Activated naive CD4-positive, alpha-beta T cell (primary cell): ENCODE results near the gene ITPA.

Source experiments
- DNase-seq, 4 experiments: peaks; one replicate each; lab custom pipeline; 2025; lab: John Stamatoyannopoulos, UW

ITPA gene

DNA sequence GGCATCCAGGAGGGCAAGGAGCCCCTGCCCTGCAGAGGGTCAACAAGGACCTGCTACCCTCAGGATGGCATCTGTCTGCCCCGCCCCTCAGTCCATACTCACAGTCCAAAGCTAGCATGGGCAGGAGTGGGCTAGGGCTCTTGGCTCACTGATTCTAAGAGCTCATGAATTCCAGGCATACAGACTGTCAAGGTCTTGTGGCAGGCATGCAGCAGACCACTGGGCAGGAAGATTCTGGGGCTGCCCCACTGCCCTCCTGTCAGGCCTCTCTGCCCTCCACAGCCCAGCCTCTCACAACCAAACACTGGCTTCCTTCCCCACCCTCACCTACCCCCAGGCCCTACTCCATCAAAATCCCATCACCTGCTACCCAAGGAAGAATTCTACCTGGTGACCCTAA is 35.3 kb downstream of the ITPA start:
- no peak for DNase-seq

DNA sequence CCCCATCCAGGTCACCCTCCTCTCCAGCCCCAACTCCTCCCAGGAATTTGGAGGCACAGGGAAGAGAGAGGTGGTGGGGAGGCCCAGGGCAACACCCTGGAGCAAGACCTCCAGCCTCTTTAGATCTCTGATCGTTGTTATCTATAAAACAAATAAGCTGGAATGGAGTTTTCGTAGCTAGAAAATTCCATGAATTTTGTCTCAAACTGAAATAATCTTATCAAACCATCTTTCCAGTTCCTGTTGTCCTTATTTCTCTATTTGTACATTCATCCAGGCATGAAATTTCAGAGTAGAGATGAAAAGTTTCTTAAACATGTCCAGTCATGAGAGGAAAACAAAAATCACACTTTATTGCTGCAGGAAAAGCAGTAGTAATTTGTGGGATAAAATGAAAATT is 35.9 kb downstream of the ITPA start:
- DNase-seq = no peak

DNA sequence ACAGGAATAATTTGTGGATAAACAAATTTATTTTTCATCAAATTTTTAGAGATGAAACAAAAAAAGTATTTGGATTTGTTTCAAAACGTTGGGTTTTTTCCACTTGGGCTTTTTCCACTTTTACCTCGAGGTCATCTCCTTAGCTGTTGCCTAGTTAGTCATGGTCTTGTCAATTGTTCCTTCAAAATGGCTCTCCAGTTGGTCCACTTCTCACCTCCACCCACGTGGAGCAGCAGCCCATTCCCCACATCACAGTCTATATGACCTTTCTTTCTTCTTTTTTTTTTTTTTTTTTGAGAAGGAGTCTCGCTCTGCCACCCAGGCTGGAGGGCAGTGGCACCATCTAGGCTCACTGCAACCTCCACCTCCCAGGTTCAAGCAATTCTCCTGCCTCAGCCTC is 36.4 kb downstream of the ITPA start:
- DNase-seq = no peak

DNA sequence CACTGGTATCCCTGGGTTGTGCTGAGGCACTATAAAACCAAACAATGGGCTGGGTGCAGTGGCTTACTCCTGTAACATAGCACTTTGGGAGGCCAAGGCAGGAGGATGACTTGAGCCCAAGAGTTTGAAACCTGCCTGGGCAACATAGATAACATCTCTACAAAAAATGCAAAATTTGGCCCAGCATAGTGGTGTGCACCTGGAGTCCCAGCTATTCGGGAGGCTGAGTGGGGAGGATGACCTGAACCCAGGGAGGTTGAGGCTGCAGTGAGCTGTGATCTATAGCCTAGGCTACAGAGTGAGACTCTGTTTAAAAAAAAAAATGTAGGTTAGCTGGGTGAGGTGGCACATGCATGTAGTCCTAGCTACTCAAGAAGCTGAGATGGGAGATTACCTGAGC is 37.4 kb downstream of the ITPA start:
- no peak for DNase-seq

DNA sequence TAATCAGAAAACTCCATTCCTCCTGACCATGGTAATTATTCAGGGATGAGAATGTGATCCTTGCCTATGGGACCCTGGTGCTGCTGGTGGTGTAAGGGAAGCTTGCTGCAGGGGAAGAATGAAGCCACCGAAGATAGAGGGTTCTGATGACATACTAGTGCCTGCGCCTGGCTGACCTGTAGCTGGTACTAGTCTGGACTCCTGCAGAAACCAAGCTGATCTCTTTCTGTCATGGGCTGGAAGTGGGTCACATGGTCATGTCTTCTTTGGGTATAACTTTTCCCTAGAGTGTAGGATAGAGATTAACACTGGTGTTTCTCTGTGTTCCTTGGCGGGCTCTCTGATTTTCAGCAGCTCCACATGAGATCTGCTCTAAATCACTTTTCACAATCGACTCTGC is 38.3 kb downstream of the ITPA start:
- no peak for DNase-seq

DNA sequence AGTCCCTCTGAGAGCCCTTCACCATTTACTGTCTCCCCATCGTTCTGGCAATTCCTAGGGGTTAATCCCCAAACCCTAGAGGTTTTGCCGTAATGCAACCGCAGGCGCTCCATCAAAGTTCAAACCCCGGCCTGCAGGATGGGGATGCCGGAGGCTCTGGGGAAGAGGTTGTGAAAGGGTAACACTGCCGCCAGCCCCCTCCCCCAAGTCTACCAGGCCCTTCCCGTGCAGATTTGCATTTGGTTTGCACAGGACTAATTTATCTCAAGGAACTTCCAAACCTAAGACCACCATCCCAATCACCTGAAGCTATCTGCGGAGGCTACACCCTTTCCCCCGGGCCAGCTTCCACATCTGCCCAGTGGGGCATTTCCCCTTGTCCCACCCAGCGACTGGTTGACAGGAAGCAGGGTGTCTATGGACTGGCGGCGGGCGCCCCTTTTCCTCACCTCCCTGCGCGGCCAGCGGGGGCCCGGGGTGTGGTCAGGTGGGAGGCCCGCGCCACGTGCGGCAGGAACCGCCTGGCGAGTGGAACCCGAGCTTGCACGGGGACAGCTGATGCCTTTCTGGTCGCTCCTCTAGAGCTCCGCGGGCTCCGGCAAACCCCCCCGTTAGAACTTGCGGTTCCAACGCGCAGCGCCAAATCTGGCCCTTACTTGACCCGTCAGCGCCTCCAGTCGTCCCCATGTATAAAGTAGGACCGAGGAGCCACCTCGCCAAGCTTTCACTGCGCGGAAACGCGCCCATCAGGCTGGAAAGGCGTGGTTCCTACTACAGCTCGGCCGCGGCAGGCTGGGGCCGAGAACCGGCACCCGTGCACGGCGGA is 39.1 kb downstream of the ITPA start:
- no peak for DNase-seq

DNA sequence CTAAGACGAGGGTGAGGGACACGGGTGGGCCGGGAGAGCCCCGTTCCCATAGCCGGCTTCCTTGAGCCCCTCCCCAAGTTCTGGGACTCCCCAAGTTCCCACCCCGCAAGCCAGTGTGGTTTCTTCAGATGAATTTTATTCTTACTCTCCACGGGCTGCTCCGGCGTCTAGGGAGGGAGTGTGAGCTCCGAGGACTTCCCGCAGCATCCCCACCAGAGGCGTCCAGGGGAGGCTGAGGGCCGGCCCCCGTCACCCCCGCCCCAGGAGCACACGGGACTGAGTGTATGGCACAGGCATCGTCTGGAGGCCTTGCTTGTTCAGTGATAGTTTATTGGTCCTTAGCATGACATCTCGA is 39.7 kb downstream of the ITPA start:
- no peak for DNase-seq

DNA sequence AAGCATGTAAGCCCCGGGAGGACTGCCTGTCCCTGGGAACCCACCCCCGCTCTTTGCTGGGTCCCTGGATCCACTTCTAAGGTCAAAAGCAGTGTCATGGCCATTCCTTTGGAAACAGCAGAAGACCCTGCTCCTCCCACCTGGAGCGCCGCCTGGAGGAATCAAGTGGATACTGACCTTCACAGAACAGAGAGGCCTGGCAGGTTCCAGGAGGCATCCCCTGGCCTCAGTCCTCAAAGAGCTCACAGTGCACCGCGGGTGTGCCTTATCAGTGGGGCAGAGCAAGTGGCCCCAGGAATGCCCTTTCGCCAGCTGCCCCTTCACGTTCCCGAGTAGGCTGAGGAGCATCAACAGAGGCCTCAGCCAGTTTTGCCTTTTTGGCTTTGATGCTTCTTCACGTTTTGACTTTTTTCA is 40.8 kb downstream of the ITPA start:
- no peak for DNase-seq

DNA sequence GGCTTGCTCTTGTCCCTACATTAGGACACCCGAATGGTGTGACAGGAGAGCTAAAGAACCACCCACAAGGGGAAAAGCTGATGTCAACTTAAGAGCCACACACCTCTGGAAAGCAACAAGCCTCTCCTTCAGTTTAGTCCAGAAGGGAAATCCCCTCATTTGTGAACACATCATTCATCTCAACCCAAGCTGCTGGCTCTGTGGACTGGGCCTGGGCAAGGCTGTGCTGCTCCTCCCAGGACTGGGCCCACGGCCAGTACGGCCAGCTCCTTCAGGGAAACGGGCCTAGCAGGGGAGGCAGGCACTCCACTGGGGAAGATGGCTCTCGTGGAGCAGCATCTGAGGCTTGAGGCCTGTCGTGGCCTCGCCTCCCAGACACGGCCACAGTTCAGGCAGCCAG is 42.5 kb downstream of the ITPA start:
- no peak for DNase-seq

DNA sequence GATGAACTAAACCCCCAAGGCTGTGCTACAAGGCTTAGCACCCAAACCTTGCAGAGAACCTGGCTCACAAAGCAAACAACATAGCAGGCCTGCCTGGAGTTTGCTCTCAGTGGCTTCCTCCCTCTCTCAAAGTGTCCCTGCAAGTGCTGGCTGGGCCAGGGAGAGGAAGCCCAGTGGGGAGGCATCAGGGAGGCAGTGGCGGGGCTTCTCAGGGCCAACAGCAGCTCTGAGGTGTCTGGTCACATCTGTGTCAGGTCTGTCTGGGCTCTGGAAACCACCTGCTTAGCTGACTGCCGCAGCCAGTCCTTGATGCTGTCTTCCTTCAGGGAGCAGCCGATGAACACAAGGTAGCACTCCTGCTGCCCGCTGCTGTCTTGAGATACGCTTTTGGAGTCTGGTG is 46.4 kb downstream of the ITPA start:
- no peak for DNase-seq

DNA sequence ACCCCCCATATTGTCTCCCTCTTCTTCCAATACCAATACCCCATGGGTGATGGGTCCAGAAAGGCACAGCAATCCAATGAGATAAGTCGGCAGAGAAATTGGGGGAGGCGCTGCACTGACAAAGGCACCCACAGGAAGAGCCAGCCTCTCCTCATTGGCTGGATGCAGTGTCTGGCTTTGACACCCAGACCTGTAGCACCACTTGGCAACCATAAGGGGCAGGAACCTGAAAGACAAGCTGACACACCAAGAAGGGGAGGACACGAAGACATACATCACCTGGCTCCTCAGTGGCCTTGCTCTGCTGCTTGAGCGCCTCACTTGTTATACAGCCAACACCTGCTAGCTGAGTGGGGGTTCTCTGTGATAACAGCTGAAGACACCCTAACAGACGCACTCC is 49.1 kb downstream of the ITPA start:
- DNase-seq = no peak

DNA sequence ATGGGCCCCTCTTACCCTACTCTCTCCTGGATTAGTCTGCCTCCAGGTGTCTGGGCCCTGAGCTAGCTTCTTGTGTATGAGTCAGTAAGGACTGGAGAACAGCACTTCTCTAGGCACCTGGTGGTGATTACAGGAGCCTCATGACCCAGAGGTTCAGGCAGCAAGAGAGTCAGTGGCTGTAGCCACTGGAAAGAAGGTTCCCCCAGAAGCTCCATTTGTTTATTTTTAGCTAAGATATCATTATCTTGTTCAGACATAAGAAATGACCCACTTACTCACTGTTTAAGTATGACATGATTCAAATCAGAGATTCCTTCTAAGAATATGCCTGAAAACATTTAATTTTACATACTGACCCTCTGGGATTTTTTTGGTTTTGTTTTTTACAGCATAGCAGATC is 53.3 kb downstream of the ITPA start:
- DNase-seq = no peak

DNA sequence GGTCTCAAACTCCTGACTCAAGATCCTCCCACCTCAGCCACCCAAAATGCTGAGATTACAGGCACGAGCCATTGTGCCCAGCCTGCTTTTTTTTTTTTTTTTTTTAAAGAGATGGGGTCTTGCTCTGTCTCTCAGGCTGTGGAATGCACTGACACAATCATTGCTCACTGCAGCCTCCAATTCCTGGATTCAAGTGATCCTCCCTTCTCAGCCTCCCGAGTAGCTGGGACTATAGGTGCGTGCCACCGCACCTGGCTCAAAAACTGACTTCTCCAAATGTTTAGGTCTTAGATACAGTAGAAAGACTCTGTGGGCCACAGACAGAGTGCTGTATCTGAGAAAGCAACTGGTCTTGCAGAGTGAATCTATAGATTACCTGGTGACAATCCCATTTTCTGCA is 60.8 kb downstream of the ITPA start:
- DNase-seq = no peak

DNA sequence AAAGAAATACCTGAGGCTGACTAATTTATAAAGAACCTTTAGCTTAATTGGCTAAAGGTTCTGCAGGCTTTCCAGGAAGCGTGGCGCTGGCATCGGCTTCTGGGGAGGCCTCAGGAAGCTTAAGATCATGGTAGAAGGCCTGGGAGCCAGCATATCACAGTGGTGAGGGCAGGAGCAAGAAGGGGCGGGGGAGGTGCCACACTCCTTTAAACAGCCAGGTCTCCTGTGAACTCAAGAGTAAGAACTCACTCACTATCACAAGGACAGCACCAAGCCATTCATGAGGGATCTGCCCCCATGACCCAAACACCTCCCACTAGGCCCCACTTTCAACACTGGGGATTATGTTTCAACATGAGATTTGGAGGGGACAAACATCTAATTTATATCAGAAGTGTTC is 64.1 kb downstream of the ITPA start:
- DNase-seq = no peak
